Body of pancreas (tissue), 4 donors: ENCODE measurements around the gene NIPSNAP3A. TPM values are rescaled to one million over a fixed set of nuclear protein-coding genes. Genes with fewer than 3 reads are reported as not detected.

Experiments
- ATAC-seq: fragments of 150-250 bp; one replicate; pipeline ENCODE4 v1.9.1; 2016
- DNase-seq, 4 donors: peaks; one replicate each; pipeline ENCODE4 v3.0.0-alpha.2; 2019
- H3K27ac ChIP-seq, 4 donors: fragments of 200-600 bp; sonication (generic); 1 replicate in 3 of 4; 2 replicates in 1 of 4; pipeline versions ENCODE4 v1.5.1 to v1.6.1; 2016 to 2019; ENCODE audit warnings: mild to moderate bottlenecking in 1 of 4, mixed read lengths in 1 of 4, moderate library complexity in 1 of 4
- H3K27me3 ChIP-seq, 2 donors: fragments of 200-600 bp; sonication (generic); one replicate each; pipeline ENCODE4 v1.6.0; 2016; ENCODE audit warnings: mild to moderate bottlenecking in 1 of 2
- H3K36me3 ChIP-seq, 2 donors: fragments of 200-600 bp; sonication (generic); replicated peaks in 1 of 2; 2 replicates each; pipeline ENCODE4 v1.5.1; 2016; ENCODE audit warnings: low read depth in 2 of 2; ENCODE audit not compliant: insufficient read depth in 1 of 2
- H3K4me1 ChIP-seq: fragments of 200-600 bp; sonication (generic); one replicate; pipeline ENCODE4 v1.6.0; 2016
- H3K4me3 ChIP-seq, 2 donors: fragments of 200-600 bp; sonication (generic); 1 replicate in 1 of 2; 2 replicates in 1 of 2; pipeline ENCODE4 v1.5.1; 2016 to 2019
- H3K9me3 ChIP-seq, 3 donors: fragments of 200-600 bp; sonication (generic); 1 replicate in 2 of 3; 2 replicates in 1 of 3; pipeline ENCODE4 v1.5.1; 2016
- POLR2A ChIP-seq, 3 donors: fragments of 450-650 bp; IDR thresholded peaks; one replicate each; pipeline ENCODE4 v1.6.1; 2016; ENCODE audit warnings: antibody characterized with exemption in 3 of 3, mild to moderate bottlenecking in 2 of 3
- WGBS, 2 donors: methylation state at CpG; one replicate each; pipeline ENCODE4 v1.1.5; 2017; 5-methylcytosine and 5-hydroxymethylcytosine counted together
- intact Hi-C: fragments of 100-400 bp; cut with DNase I; formaldehyde crosslinking; loops from one replicate; pipeline ENCODE4 v1.15.1; 2023
- total RNA-seq, 2 donors: library from RNA; depleted of rRNA; stranded (reverse); fragments of >200 nt; gene quantifications; one replicate each; pipeline ENCODE4 v1.1.0, GENCODE V29; 2016
- TF ChIP-seq, protein P1 (sequence below), 7 experiments: fragments of 450-650 bp in 4 of 7; fragments of 200-600 bp in 3 of 7; sonication (generic) in 3 of 7; IDR thresholded peaks; one replicate each; pipeline ENCODE4 v1.5.1; 2016 to 2019; ENCODE audit warnings: antibody characterized with exemption in 7 of 7

NIPSNAP3A gene
- total RNA-seq, 2 donors from 2014 or later = 12.5 to 15.2 TPM

DNA sequence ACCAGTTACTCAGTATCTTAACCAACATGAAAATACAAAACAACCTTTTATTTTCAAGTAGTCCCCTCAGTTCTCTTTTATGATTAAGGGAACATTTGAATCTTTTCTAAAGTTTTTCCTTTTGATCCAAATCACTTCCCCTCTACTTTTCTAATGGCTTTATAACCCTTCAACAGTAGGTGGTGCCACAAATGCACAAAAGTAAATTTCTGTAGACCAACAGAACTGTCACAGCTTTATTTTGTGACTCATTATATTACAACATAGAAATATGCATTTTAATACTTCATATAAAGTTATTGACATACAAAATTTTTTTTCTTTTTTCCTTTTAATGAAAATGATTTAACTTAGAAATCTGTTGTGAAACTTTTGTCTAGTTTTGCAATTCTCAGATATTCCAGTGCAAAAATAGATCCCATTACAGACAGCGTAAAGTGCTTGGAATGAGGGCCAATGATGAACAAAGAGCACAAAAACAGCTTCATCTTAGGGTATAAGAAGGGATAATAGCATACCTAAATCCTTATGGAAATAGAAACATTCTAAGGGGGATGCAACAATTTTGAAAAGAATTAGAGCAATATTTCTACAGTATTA, 33.4 kb downstream of the NIPSNAP3A start:
- no peak for TF ChIP-seq POLR2A (IDR thresholded peaks at IDR 0.05)
- TF ChIP-seq, protein P1, sequence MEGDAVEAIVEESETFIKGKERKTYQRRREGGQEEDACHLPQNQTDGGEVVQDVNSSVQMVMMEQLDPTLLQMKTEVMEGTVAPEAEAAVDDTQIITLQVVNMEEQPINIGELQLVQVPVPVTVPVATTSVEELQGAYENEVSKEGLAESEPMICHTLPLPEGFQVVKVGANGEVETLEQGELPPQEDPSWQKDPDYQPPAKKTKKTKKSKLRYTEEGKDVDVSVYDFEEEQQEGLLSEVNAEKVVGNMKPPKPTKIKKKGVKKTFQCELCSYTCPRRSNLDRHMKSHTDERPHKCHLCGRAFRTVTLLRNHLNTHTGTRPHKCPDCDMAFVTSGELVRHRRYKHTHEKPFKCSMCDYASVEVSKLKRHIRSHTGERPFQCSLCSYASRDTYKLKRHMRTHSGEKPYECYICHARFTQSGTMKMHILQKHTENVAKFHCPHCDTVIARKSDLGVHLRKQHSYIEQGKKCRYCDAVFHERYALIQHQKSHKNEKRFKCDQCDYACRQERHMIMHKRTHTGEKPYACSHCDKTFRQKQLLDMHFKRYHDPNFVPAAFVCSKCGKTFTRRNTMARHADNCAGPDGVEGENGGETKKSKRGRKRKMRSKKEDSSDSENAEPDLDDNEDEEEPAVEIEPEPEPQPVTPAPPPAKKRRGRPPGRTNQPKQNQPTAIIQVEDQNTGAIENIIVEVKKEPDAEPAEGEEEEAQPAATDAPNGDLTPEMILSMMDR (IDR thresholded peaks at IDR 0.05) = peak in 5 of 7 experiments; percentile 32 to 45 (median 35)
- Histone ChIP-seq H3K9me3 (no peaks in the 10 kb centered on the region), H3K27me3 (no peaks in the 10 kb centered on the region), H3K4me1 (peaks cover 3% of the 10 kb centered on the region), H3K27ac (no peak overlapping the region), H3K4me3 (no peak overlapping the region), H3K36me3 (peaks cover 0 to 12% of the 10 kb centered on the region in 2 donors)
- WGBS, 2 donors = 86 to 95% methylated on average over 1 of the region's 1 CpG
- intact Hi-C loops = no loop called here
- DNase-seq = no peak
- no peak for ATAC-seq

DNA sequence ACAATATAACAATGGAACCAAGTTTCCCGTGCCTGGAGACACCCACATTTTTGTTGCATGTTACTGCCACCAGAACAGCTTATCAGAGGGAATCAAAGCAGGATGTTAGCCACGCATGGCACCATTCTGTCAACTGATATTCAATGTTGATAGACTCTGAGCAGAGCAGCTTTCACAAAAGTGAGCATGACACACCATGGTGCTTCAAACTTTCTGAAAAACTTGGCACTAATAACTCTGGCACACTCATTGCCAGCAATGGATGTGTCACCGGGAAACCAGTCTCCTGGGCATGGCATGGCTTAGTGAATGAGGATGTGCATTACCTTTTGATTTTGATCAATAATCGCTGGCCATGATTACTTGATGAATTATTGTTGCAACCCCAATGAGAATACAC, 36.1 kb downstream of the NIPSNAP3A start:
- Histone ChIP-seq H3K9me3 (no peaks in the 10 kb centered on the region), H3K4me3 (no peak overlapping the region), H3K36me3 (peaks cover 0 to 22% of the 10 kb centered on the region in 2 donors), H3K27me3 (no peaks in the 10 kb centered on the region), H3K27ac (no peak overlapping the region), H3K4me1 (no peaks in the 10 kb centered on the region)
- no peak for ATAC-seq
- no peak for TF ChIP-seq POLR2A (IDR thresholded peaks at IDR 0.05)
- TF ChIP-seq, protein P1 (IDR thresholded peaks at IDR 0.05) = no peak
- intact Hi-C loops = no loop called here
- no peak for DNase-seq
- 83 to 92% methylated on average over 4 of the region's 4 CpGs for WGBS, 2 donors

- Histone ChIP-seq H3K4me3 (no peak overlapping the region), H3K27ac (no peak overlapping the region), H3K9me3 (no peaks in the 10 kb centered on the region), H3K27me3 (no peaks in the 10 kb centered on the region), H3K36me3 (peaks cover 0 to 26% of the 10 kb centered on the region in 2 donors), H3K4me1 (no peaks in the 10 kb centered on the region)
- DNase-seq (no peak), ATAC-seq (no peak)
- TF ChIP-seq POLR2A (IDR thresholded peaks at IDR 0.05) = no peak
- TF ChIP-seq, protein P1 (IDR thresholded peaks at IDR 0.05) = no peak
- intact Hi-C loops = no loop called here
- WGBS, 2 donors = 58 to 65% methylated on average over 2 of the region's 2 CpGs
These were observed 36.6 kb downstream of the NIPSNAP3A start for GRCh38 chr9:104784098-104784497.

- intact Hi-C loops = no loop called here
- Histone ChIP-seq H3K36me3 (peaks cover 0 to 31% of the 10 kb centered on the region in 2 donors), H3K9me3 (no peaks in the 10 kb centered on the region), H3K4me1 (no peaks in the 10 kb centered on the region), H3K4me3 (no peak overlapping the region), H3K27me3 (no peaks in the 10 kb centered on the region), H3K27ac (no peak overlapping the region)
- no peak for DNase-seq
- TF ChIP-seq POLR2A (IDR thresholded peaks at IDR 0.05) = no peak
- TF ChIP-seq, protein P1 (IDR thresholded peaks at IDR 0.05) = no peak
- no peak for ATAC-seq
- 100% methylated on average over 1 of the region's 1 CpG for WGBS, 2 donors
These were observed 38.8 kb downstream of the NIPSNAP3A start for GRCh38 chr9:104786293-104786692.
